OCI-LY1 (cell line): ENCODE data around the gene PTPN23.

ENCODE experiments used
- H2AFZ ChIP-seq: fragments of 200-600 bp; sonication (generic), shearing (Covaris generic); 2 replicates; pipeline ENCODE4 v1.6.0; 2014; ENCODE audit warnings: antibody characterized with exemption, mild to moderate bottlenecking, low read length
- H3F3A ChIP-seq: fragments of 200-600 bp; sonication (generic), shearing (Covaris generic); 2 replicates; pipeline ENCODE4 v1.6.0; 2014; ENCODE audit warnings: mild to moderate bottlenecking, antibody characterized with exemption, low read length, moderate library complexity; ENCODE audit not compliant: insufficient read depth
- H3K27ac ChIP-seq: fragments of 200-600 bp; sonication (generic); 2 replicates; pipeline ENCODE4 v1.5.1; 2014; ENCODE audit warnings: low read length, mixed run types, mild to moderate bottlenecking, low read depth; ENCODE audit not compliant: poor library complexity, severe bottlenecking
- H3K27me3 ChIP-seq: fragments of 200-600 bp; sonication (generic); 2 replicates; pipeline ENCODE4 v1.6.0; 2014; ENCODE audit warnings: antibody characterized with exemption, mild to moderate bottlenecking, low read length, moderate library complexity; ENCODE audit not compliant: insufficient read depth
- H3K36me3 ChIP-seq: fragments of 200-600 bp; sonication (generic); 2 replicates; pipeline ENCODE4 v1.6.1; 2014; ENCODE audit warnings: mild to moderate bottlenecking, antibody characterized with exemption, low read length, moderate library complexity, mixed read lengths; ENCODE audit not compliant: insufficient read depth
- H3K4me1 ChIP-seq: fragments of 200-600 bp; sonication (generic); 2 replicates; pipeline ENCODE4 v1.5.1; 2014; ENCODE audit warnings: mild to moderate bottlenecking, low read length, moderate library complexity; ENCODE audit not compliant: insufficient read depth, severe bottlenecking
- H3K4me2 ChIP-seq: fragments of 200-600 bp; sonication (generic), shearing (Covaris generic); 2 replicates; pipeline ENCODE4 v1.6.1; 2014; ENCODE audit warnings: low read length
- H3K4me3 ChIP-seq: fragments of 200-600 bp; sonication (generic); 2 replicates; pipeline ENCODE4 v1.5.1; 2014; ENCODE audit warnings: low read length, low read depth, mild to moderate bottlenecking, mixed read lengths; ENCODE audit not compliant: poor library complexity, severe bottlenecking
- H3K79me2 ChIP-seq: fragments of 200-600 bp; shearing (Covaris generic); 2 replicates; pipeline ENCODE4 v1.6.1; 2016; ENCODE audit warnings: mixed run types, low read length, mixed read lengths; ENCODE audit not compliant: insufficient read depth
- H3K9ac ChIP-seq: fragments of 200-600 bp; sonication (generic), shearing (Covaris generic); 2 replicates; pipeline ENCODE4 v1.6.1; 2014; ENCODE audit warnings: mild to moderate bottlenecking, low read length, mixed read lengths
- H3K9me2 ChIP-seq: fragments of 200-600 bp; sonication (generic), shearing (Covaris generic); 2 replicates; pipeline ENCODE4 v1.6.1; 2014; ENCODE audit warnings: low read depth, mild to moderate bottlenecking, low read length, mixed read lengths
- H3K9me3 ChIP-seq: fragments of 200-600 bp; shearing (Covaris generic); 2 replicates; pipeline ENCODE4 v1.6.1; 2014; ENCODE audit warnings: low read length, mixed read lengths
- H4K20me1 ChIP-seq: fragments of 200-600 bp; sonication (generic), shearing (Covaris generic); 2 replicates; pipeline ENCODE4 v1.6.0; 2016; ENCODE audit warnings: mild to moderate bottlenecking, low read length; ENCODE audit not compliant: insufficient read depth
- EZH2 ChIP-seq: fragments of 200-600 bp; sonication (generic), shearing (Covaris generic); IDR thresholded peaks from 2 replicates; pipeline ENCODE4 v1.8.0; 2017; ENCODE audit warnings: borderline replicate concordance, mixed run types, mild to moderate bottlenecking, antibody characterized with exemption, low read length, moderate library complexity, mixed read lengths
- TF ChIP-seq, protein P1 (sequence below): fragments of 200-600 bp; sonication (generic), shearing (Covaris generic); IDR thresholded peaks from 2 replicates; pipeline ENCODE4 v1.5.1; 2017; ENCODE audit warnings: mild to moderate bottlenecking, antibody characterized with exemption, low read length, moderate library complexity, mixed read lengths

The PTPN23 gene

DNA sequence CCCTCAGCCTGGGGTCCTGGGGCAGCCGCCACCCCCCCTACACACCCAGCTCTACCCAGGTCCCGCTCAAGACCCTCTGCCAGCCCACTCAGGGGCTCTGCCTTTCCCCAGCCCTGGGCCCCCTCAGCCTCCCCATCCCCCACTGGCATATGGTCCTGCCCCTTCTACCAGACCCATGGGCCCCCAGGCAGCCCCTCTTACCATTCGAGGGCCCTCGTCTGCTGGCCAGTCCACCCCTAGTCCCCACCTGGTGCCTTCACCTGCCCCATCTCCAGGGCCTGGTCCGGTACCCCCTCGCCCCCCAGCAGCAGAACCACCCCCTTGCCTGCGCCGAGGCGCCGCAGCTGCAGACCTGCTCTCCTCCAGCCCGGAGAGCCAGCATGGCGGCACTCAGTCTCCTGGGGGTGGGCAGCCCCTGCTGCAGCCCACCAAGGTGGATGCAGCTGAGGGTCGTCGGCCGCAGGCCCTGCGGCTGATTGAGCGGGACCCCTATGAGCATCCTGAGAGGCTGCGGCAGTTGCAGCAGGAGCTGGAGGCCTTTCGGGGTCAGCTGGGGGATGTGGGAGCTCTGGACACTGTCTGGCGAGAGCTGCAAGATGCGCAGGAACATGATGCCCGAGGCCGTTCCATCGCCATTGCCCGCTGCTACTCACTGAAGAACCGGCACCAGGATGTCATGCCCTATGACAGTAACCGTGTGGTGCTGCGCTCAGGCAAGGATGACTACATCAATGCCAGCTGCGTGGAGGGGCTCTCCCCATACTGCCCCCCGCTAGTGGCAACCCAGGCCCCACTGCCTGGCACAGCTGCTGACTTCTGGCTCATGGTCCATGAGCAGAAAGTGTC lies 30.2 kb downstream of the PTPN23 start:
- H3K79me2 ChIP-seq, result no peaks in the 10 kb centered on the region
- no peak overlapping the region for H3K4me2 ChIP-seq
- peaks cover 84% of the 10 kb centered on the region for H3K36me3 ChIP-seq
- no peaks in the 10 kb centered on the region for H4K20me1 ChIP-seq
- H3K9ac ChIP-seq, result no peak overlapping the region
- no peak overlapping the region for H3K27ac ChIP-seq
- H3K4me3 ChIP-seq, result no peak overlapping the region
- TF ChIP-seq, protein P1, sequence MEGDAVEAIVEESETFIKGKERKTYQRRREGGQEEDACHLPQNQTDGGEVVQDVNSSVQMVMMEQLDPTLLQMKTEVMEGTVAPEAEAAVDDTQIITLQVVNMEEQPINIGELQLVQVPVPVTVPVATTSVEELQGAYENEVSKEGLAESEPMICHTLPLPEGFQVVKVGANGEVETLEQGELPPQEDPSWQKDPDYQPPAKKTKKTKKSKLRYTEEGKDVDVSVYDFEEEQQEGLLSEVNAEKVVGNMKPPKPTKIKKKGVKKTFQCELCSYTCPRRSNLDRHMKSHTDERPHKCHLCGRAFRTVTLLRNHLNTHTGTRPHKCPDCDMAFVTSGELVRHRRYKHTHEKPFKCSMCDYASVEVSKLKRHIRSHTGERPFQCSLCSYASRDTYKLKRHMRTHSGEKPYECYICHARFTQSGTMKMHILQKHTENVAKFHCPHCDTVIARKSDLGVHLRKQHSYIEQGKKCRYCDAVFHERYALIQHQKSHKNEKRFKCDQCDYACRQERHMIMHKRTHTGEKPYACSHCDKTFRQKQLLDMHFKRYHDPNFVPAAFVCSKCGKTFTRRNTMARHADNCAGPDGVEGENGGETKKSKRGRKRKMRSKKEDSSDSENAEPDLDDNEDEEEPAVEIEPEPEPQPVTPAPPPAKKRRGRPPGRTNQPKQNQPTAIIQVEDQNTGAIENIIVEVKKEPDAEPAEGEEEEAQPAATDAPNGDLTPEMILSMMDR, result no peak
- TF ChIP-seq EZH2, result no peak
- no peaks in the 10 kb centered on the region for H3F3A ChIP-seq
- H2AFZ ChIP-seq, result no peak overlapping the region
- H3K4me1 ChIP-seq, result no peaks in the 10 kb centered on the region
- H3K27me3 ChIP-seq, result no peaks in the 10 kb centered on the region
- no peaks in the 10 kb centered on the region for H3K9me2 ChIP-seq
- no peaks in the 10 kb centered on the region for H3K9me3 ChIP-seq

DNA sequence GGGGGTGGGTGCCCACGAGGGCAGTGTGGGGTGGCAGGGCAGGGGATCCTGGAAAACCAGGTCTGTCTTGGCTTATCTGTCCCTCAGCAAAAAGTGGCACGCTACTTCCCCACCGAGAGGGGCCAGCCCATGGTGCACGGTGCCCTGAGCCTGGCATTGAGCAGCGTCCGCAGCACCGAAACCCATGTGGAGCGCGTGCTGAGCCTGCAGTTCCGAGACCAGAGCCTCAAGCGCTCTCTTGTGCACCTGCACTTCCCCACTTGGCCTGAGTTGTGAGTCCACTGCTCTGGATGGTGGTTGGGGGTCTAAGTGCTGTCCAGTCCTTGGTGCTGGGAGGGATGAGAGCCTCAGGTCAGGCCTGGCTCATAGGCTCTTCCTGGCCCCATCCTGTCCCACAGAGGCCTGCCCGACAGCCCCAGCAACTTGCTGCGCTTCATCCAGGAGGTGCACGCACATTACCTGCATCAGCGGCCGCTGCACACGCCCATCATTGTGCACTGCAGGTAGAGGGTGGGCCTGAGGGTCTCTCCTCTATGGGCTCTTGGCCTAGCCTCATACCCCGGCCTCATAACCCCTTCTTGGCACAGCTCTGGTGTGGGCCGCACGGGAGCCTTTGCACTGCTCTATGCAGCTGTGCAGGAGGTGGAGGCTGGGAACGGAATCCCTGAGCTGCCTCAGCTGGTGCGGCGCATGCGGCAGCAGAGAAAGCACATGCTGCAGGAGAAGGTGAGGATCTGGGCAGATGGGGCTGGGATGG lies 31.1 kb downstream of the PTPN23 start:
- TF ChIP-seq, protein P1, result no peak
- no peak for TF ChIP-seq EZH2
- Histone ChIP-seq H3F3A (no peaks in the 10 kb centered on the region), H3K27me3 (no peaks in the 10 kb centered on the region), H2AFZ (no peak overlapping the region), H3K27ac (no peak overlapping the region), H3K9me2 (no peaks in the 10 kb centered on the region), H3K36me3 (peaks cover 81% of the 10 kb centered on the region), H3K9ac (no peak overlapping the region), H3K4me1 (no peaks in the 10 kb centered on the region), H3K4me2 (no peak overlapping the region), H3K4me3 (no peak overlapping the region), H4K20me1 (no peaks in the 10 kb centered on the region), H3K9me3 (no peaks in the 10 kb centered on the region), H3K79me2 (no peaks in the 10 kb centered on the region)

DNA sequence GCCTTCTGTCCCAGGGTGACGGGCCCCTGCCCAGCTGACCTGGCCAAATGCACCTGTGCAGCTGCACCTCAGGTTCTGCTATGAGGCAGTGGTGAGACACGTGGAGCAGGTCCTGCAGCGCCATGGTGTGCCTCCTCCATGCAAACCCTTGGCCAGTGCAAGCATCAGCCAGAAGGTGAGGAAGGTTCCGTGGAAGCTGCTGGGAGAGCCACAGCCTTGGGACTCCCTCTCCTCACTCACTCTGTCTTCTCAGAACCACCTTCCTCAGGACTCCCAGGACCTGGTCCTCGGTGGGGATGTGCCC lies 31.6 kb downstream of the PTPN23 start:
- H3K36me3 ChIP-seq, result peaks cover 81% of the 10 kb centered on the region
- H3K79me2 ChIP-seq, result no peaks in the 10 kb centered on the region
- H3K4me3 ChIP-seq, result no peak overlapping the region
- H3K9ac ChIP-seq, result no peak overlapping the region
- no peaks in the 10 kb centered on the region for H4K20me1 ChIP-seq
- H3K4me1 ChIP-seq, result no peaks in the 10 kb centered on the region
- H3K4me2 ChIP-seq, result no peak overlapping the region
- TF ChIP-seq, protein P1, result no peak
- TF ChIP-seq EZH2, result no peak
- H3K27ac ChIP-seq, result no peak overlapping the region
- H3F3A ChIP-seq, result no peaks in the 10 kb centered on the region
- H3K27me3 ChIP-seq, result no peaks in the 10 kb centered on the region
- no peaks in the 10 kb centered on the region for H3K9me2 ChIP-seq
- H3K9me3 ChIP-seq, result no peaks in the 10 kb centered on the region
- no peak overlapping the region for H2AFZ ChIP-seq
